Transverse colon (tissue), 4 donors: ENCODE results near the gene HSD17B3. TPM values are rescaled to one million over a fixed set of nuclear protein-coding genes. Genes with fewer than 3 reads are reported as not detected.

Source experiments
- DNase-seq: peaks from one replicate; pipeline ENCODE4 v3.0.0-alpha.2; 2019
- H3K27ac ChIP-seq, 4 donors: fragments of 200-600 bp; sonication (generic); 2 replicates each; pipeline ENCODE4 v1.5.1; 2016 to 2018; ENCODE audit warnings: inconsistent platforms in 4 of 4
- H3K27me3 ChIP-seq: fragments of 200-600 bp; sonication (generic); 2 replicates; pipeline ENCODE4 v1.5.1; 2017; ENCODE audit warnings: inconsistent platforms
- H3K36me3 ChIP-seq, 4 donors: fragments of 200-600 bp; sonication (generic); 2 replicates each; pipeline ENCODE4 v1.5.1; 2017 to 2019; ENCODE audit warnings: inconsistent platforms in 4 of 4
- H3K4me1 ChIP-seq, 4 donors: fragments of 200-600 bp; sonication (generic); 2 replicates each; pipeline ENCODE4 v1.5.1; 2017 to 2020; ENCODE audit warnings: inconsistent platforms in 4 of 4
- H3K4me3 ChIP-seq, 4 donors: fragments of 200-600 bp; sonication (generic); 1 replicate in 1 of 4; 2 replicates in 3 of 4; pipeline versions ENCODE4 v1.5.1 to v1.6.1; 2017 to 2019; ENCODE audit warnings: inconsistent platforms in 4 of 4
- H3K9me3 ChIP-seq, 2 donors: fragments of 200-600 bp; sonication (generic); 2 replicates each; pipeline ENCODE4 v1.5.1; 2017 to 2019; ENCODE audit warnings: inconsistent platforms in 2 of 2
- EP300 ChIP-seq: sonication (generic); formaldehyde crosslinking; IDR thresholded peaks from one replicate; pipeline ENCODE4 v1.6.1; 2017; ENCODE audit warnings: antibody characterized with exemption, low read depth
- POLR2A ChIP-seq: fragments of 450-650 bp; IDR thresholded peaks from one replicate; pipeline ENCODE4 v1.6.1; 2016; ENCODE audit warnings: antibody characterized with exemption, mild to moderate bottlenecking, moderate library complexity
- POLR2AphosphoS5 ChIP-seq, 3 donors: sonication (generic); formaldehyde crosslinking; IDR thresholded peaks; one replicate each; pipeline ENCODE4 v1.6.1; 2016; ENCODE audit warnings: antibody characterized with exemption in 3 of 3
- WGBS, 2 donors: methylation state at CpG; one replicate each; pipeline ENCODE4 v1.1.5; 2018; ENCODE audit warnings: low coverage in 1 of 2; 5-methylcytosine and 5-hydroxymethylcytosine counted together
- in situ Hi-C, 4 donors: fragments of 200-750 bp; cut with MboI; loops; one replicate each; pipeline versions ENCODE4 v1.15.0 to v1.15.1; 2017; ENCODE audit warnings: low sequenced_read_pairs in 3 of 4, low pct_ligation_motif_present in 1 of 4, low pct_unique_long_range_greater_than_20kb in 1 of 4
- intact Hi-C: fragments of 100-400 bp; cut with DNase I; formaldehyde crosslinking; loops from one replicate; pipeline ENCODE4 v1.15.1; 2023; ENCODE audit warnings: low total_unique reads
- total RNA-seq, 4 donors: library from RNA; depleted of rRNA; stranded (reverse); fragments of >200 nt; gene quantifications; one replicate each; pipeline ENCODE4 v1.1.0, GENCODE V29; 2016
- TF ChIP-seq, protein P1 (sequence below), 5 experiments: fragments of 200-600 bp in 3 of 5; fragments of 450-650 bp in 2 of 5; sonication (generic) in 3 of 5; IDR thresholded peaks; 1 replicate in 2 of 5; 2 replicates in 3 of 5; pipeline ENCODE4 v1.5.1; 2016 to 2017; ENCODE audit warnings: antibody characterized with exemption in 5 of 5, inconsistent platforms in 3 of 5, mild to moderate bottlenecking in 2 of 5, moderate library complexity in 1 of 5

The HSD17B3 gene
- total RNA-seq, 4 donors from 2014 or later: 6.0 TPM; not detected in 3

DNA sequence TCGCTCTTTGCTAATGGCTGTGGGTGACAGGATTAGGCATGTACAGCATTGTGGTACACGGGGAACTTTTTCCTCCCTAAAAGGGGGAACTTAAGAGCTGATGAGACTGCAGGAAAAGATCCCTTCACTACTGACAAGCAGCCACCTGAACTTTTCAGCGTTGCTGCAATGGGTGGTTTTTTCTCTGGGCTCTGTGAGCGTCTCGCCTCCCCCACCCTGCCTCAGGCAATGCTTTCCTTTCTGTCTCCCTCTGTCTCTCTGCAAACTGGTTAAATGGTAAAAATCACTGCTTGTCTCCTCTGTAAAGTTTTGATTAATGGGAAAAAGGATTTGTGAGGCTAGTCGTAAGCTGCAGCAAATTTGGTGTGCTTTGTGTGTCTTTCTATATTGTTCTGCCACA, 20.3 kb downstream of the HSD17B3 start:
- intact Hi-C loops (no loop called here), in situ Hi-C loops (no loop called here)
- TF ChIP-seq, protein P1, sequence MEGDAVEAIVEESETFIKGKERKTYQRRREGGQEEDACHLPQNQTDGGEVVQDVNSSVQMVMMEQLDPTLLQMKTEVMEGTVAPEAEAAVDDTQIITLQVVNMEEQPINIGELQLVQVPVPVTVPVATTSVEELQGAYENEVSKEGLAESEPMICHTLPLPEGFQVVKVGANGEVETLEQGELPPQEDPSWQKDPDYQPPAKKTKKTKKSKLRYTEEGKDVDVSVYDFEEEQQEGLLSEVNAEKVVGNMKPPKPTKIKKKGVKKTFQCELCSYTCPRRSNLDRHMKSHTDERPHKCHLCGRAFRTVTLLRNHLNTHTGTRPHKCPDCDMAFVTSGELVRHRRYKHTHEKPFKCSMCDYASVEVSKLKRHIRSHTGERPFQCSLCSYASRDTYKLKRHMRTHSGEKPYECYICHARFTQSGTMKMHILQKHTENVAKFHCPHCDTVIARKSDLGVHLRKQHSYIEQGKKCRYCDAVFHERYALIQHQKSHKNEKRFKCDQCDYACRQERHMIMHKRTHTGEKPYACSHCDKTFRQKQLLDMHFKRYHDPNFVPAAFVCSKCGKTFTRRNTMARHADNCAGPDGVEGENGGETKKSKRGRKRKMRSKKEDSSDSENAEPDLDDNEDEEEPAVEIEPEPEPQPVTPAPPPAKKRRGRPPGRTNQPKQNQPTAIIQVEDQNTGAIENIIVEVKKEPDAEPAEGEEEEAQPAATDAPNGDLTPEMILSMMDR (IDR thresholded peaks at IDR 0.05): no peak
- TF ChIP-seq POLR2AphosphoS5 (IDR thresholded peaks at IDR 0.05) (no peak), EP300 (no peak), POLR2A (no peak)
- Histone ChIP-seq H3K36me3 (no peaks in the 10 kb centered on the region), H3K9me3 (no peaks in the 10 kb centered on the region), H3K4me1 (no peaks in the 10 kb centered on the region), H3K27ac (no peak overlapping the region), H3K4me3 (no peak overlapping the region), H3K27me3 (no peaks in the 10 kb centered on the region)
- no peak for DNase-seq
- WGBS, 2 donors: 75 to 87% methylated on average over 5 to 6 of the region's 6 CpGs

DNA sequence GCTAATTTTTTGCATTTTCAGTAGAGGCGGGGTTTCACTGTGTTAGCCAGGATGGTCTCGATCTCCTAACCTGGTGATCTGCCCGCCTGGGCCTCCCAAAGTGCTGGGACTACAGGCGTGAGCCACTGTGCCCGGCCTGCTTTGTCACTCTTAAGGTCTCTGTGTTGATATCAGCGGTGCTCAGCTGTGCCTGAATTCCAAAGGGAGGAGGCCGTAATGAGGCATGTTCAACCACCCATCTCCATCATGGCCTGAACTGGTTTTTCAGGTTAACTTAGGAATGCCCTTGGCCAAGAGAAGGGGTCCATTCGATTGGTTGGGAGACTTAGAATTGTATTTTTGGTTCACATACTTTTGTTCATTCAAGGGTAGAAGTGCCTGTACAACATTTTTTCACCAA, 22.0 kb downstream of the HSD17B3 start:
- H3K4me1 ChIP-seq: no peaks in the 10 kb centered on the region
- H3K36me3 ChIP-seq: no peaks in the 10 kb centered on the region
- WGBS, 2 donors: 80 to 93% methylated on average over 1 to 8 of the region's 8 CpGs
- H3K9me3 ChIP-seq: peaks cover 5 to 7% of the 10 kb centered on the region in 2 donors
- H3K4me3 ChIP-seq: no peak overlapping the region
- no peak overlapping the region for H3K27ac ChIP-seq
- TF ChIP-seq POLR2A: no peak
- TF ChIP-seq, protein P1 (IDR thresholded peaks at IDR 0.05): no peak
- no peak for TF ChIP-seq EP300
- no peak for TF ChIP-seq POLR2AphosphoS5 (IDR thresholded peaks at IDR 0.05)
- in situ Hi-C loops: no loop called here
- DNase-seq: no peak
- no peaks in the 10 kb centered on the region for H3K27me3 ChIP-seq
- intact Hi-C loops: no loop called here

DNA sequence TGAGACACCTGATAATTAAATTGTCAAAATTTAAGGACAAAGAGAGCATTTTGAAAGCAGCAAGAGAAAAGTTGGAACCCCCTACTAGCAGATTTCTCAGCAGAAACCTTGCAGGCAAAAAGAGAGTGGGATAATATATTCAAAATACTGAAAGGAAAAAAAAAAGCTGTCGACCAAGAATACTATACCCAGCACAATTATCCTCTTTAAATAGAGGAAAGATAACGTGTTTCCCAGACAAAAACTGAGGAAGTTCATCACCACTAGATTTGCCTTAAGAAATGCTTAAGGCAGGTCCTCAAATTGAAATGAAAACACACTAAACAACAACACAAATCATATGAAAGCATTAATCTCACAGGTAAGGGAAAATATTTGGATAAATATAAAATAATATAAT, 27.0 kb downstream of the HSD17B3 start:
- DNase-seq: no peak
- H3K4me1 ChIP-seq: no peaks in the 10 kb centered on the region
- H3K27me3 ChIP-seq: no peaks in the 10 kb centered on the region
- H3K27ac ChIP-seq: no peak overlapping the region
- intact Hi-C loops (no loop called here), in situ Hi-C loops (no loop called here)
- WGBS, 2 donors: 73 to 75% methylated on average over 2 of the region's 2 CpGs
- peaks cover 13 to 17% of the 10 kb centered on the region in 2 donors for H3K9me3 ChIP-seq
- H3K36me3 ChIP-seq: no peaks in the 10 kb centered on the region
- TF ChIP-seq, protein P1 (IDR thresholded peaks at IDR 0.05): no peak
- no peak overlapping the region for H3K4me3 ChIP-seq

DNA sequence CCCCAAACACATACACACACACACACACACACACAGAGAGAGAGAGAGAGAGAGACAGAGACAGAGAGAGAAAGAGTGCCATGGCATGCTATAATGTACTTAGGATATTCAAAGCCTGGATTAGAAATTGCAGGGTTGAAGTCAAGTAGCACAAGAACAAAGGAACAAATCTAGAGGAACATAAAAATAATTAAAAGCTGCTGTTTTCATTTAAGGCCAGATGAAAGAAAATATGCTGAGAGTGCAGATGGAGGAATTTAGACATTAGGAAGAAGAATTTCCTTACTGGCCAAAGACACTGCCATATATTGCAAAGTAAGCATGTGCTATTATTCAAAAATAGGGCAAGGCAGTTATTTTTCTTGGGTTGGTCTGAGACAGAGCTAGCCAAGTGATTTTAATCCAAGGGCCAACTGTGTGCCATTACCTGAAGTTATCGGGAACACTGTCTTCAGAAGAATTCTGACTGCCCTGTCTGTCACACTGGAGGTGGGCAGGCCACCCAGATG, 31.7 kb downstream of the HSD17B3 start:
- in situ Hi-C loops (no loop called here), intact Hi-C loops (no loop called here)
- TF ChIP-seq EP300 (no peak), POLR2A (no peak), POLR2AphosphoS5 (IDR thresholded peaks at IDR 0.05) (no peak)
- TF ChIP-seq, protein P1 (IDR thresholded peaks at IDR 0.05): no peak
- H3K27ac ChIP-seq: no peak overlapping the region
- no peak for DNase-seq
- no peaks in the 10 kb centered on the region for H3K27me3 ChIP-seq
- H3K36me3 ChIP-seq: no peaks in the 10 kb centered on the region
- H3K4me3 ChIP-seq: no peak overlapping the region
- WGBS, 2 donors: 91% methylated on average over 1 of the region's 1 CpG; no CpG with 5 or more reads in 1 of the 2 donors
- H3K4me1 ChIP-seq: no peaks in the 10 kb centered on the region
- peaks cover 10 to 13% of the 10 kb centered on the region in 2 donors for H3K9me3 ChIP-seq
